Measurements from ENCODE around the gene FHOD3.

FHOD3 gene

DNA sequence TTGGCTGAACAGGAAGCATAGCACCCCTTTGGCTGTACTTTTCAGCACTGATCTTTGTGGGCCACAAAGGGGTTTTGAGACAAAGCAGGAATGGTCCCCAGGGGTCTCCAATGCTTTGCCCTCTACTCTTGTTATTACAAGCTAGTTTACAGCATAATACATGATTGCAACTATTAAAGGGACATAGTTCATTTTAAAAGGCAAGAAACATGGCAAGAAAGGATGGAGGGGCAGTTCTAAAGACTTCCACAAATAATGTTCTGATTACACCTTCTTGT is 196.6 kb downstream of the FHOD3 start:
- H3K27ac Mint-ChIP-seq: peak overlapping the region; percentile 93
- no peak for DNase-seq
- no peaks in the 10 kb centered on the region for H3K9me3 Mint-ChIP-seq
- peaks cover 4% of the 10 kb centered on the region for H3K27me3 Mint-ChIP-seq (ENCODE audit: low read depth, poor library complexity)
- peaks cover 74% of the 10 kb centered on the region for H3K4me1 Mint-ChIP-seq
- H3K4me3 Mint-ChIP-seq: peak overlapping the region; percentile 53
- H3K36me3 Mint-ChIP-seq (ENCODE audit: low read depth): no peaks in the 10 kb centered on the region
- TF ChIP-seq, protein P1, sequence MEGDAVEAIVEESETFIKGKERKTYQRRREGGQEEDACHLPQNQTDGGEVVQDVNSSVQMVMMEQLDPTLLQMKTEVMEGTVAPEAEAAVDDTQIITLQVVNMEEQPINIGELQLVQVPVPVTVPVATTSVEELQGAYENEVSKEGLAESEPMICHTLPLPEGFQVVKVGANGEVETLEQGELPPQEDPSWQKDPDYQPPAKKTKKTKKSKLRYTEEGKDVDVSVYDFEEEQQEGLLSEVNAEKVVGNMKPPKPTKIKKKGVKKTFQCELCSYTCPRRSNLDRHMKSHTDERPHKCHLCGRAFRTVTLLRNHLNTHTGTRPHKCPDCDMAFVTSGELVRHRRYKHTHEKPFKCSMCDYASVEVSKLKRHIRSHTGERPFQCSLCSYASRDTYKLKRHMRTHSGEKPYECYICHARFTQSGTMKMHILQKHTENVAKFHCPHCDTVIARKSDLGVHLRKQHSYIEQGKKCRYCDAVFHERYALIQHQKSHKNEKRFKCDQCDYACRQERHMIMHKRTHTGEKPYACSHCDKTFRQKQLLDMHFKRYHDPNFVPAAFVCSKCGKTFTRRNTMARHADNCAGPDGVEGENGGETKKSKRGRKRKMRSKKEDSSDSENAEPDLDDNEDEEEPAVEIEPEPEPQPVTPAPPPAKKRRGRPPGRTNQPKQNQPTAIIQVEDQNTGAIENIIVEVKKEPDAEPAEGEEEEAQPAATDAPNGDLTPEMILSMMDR (IDR thresholded peaks at IDR 0.05): no peak

DNA sequence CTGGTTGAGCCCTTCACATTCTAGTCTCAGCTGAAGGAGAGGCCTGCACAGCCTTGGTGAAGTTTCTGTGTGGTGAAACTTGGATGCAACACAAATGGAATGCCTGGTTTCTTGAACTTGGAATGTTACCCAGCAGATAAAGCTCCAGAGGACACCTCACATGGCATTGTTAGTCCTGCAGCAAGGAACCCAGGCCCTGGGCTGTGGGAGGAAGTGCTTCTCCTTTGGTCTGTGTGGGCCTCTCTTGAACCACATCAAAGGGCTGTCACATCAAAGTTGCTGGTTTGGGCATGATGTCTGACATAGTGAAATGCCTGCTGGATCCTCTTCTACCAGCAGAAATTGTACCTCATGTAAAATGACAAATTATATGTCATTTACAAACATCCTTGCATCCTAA is 198.5 kb downstream of the FHOD3 start:
- TF ChIP-seq, protein P1 (IDR thresholded peaks at IDR 0.05): no peak
- Mint-ChIP-seq H3K27me3 (ENCODE audit: low read depth, poor library complexity) (peaks cover 4% of the 10 kb centered on the region), H3K4me3 (no peak overlapping the region), H3K4me1 (peaks cover 62% of the 10 kb centered on the region), H3K9me3 (no peaks in the 10 kb centered on the region), H3K36me3 (ENCODE audit: low read depth) (no peaks in the 10 kb centered on the region), H3K27ac (no peak overlapping the region)
- DNase-seq: no peak

DNA sequence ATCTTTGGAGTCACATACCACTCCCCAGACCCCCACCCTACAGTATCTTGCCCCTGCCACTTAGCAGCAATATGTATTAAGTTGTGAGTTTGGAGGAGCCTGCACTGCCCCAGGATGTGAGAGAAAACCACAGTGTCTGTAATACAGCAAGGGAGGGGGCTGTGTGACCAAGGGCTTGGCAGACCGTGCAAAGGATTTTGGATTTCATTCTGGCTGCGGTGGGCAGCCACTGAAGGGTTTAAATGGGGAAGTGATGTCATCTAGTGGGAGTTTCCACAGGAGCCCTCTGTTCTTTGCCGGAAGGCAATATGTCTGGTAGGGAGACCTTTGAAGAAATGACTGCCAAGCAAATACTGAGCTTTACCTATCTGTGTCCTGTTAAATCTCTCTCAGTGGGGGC is 202.4 kb downstream of the FHOD3 start:
- Mint-ChIP-seq H3K4me1 (peaks cover 24% of the 10 kb centered on the region), H3K27me3 (ENCODE audit: low read depth, poor library complexity) (no peaks in the 10 kb centered on the region), H3K4me3 (no peak overlapping the region), H3K27ac (peak overlapping the region; percentile 28), H3K9me3 (peaks cover 3% of the 10 kb centered on the region), H3K36me3 (ENCODE audit: low read depth) (peaks cover 25% of the 10 kb centered on the region)
- no peak for DNase-seq
- TF ChIP-seq, protein P1 (IDR thresholded peaks at IDR 0.05): no peak

DNA sequence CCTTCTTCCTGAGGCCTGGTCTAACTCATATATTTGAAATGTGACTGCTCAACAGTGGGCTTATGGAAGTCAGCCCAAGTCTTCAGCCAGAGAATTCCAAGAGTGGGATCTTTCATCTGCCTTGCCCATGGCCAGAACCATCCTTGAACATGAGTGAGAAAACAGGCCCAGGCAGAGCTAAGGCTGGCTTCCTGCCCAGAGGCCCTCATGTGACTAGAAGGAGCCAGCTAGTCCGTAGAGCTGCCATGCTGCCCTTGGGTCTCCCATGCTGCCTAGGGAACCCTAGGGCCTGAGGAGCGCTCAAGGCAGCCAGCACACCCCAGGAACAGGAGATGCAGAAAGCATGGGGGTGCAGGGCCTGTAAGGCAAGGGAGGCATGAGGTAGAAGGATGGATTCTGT is 203.6 kb downstream of the FHOD3 start:
- no peak for DNase-seq
- no peak overlapping the region for H3K27ac Mint-ChIP-seq

DNA sequence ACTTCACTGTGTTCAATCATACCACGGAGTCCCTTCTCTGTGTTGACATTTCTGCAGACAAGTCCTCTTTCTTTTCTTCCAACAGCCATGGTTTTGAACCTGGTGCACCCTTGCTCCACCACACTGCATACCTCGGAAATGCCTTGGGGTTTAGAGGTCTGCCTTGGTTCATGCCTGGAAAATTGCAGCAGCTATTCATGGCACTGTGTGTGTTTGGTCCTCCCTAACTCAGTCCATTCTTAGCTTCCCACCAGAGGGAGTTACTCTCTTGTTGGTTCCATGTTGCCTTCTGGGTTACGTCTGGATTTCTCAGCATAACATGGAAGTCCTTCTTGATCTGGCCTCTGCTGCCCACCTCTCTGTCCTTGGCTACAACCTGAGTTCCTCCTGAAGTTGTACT is 206.0 kb downstream of the FHOD3 start:
- Mint-ChIP-seq H3K4me3 (no peak overlapping the region), H3K36me3 (ENCODE audit: low read depth) (peaks cover 40% of the 10 kb centered on the region), H3K27ac (peak overlapping the region; percentile 37), H3K27me3 (ENCODE audit: low read depth, poor library complexity) (no peaks in the 10 kb centered on the region), H3K4me1 (peaks cover 4% of the 10 kb centered on the region), H3K9me3 (peaks cover 3% of the 10 kb centered on the region)
- no peak for DNase-seq
- TF ChIP-seq, protein P1 (IDR thresholded peaks at IDR 0.05): no peak

More for the DNA sequence above, 203.6 kb downstream of the FHOD3 start:
- TF ChIP-seq, protein P1 (IDR thresholded peaks at IDR 0.05): no peak
- peaks cover 37% of the 10 kb centered on the region for H3K36me3 Mint-ChIP-seq (ENCODE audit: low read depth)
- peaks cover 12% of the 10 kb centered on the region for H3K4me1 Mint-ChIP-seq
- no peak overlapping the region for H3K4me3 Mint-ChIP-seq
- no peaks in the 10 kb centered on the region for H3K27me3 Mint-ChIP-seq (ENCODE audit: low read depth, poor library complexity)
- H3K9me3 Mint-ChIP-seq: peaks cover 3% of the 10 kb centered on the region

DNA sequence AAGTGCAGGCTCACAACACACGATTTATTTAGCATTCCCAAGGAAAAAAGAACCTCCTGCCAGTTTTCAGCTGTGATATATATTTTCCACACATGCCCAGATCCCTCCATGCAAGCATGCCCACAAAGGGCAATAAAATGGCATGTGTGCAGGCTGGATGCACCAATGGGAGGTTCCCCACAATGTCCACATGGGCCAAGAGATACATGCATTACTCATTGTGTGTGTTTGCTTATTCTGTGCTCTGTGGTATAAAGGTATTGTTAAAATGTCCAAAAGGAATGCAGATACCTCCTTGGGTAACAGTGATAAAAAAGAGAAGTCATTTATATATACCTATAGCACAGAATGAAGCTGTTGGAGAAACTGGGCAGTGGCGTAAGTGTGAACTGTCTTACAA is 207.4 kb downstream of the FHOD3 start:
- H3K36me3 Mint-ChIP-seq (ENCODE audit: low read depth): peaks cover 46% of the 10 kb centered on the region
- DNase-seq: no peak
- H3K27me3 Mint-ChIP-seq (ENCODE audit: low read depth, poor library complexity): no peaks in the 10 kb centered on the region
- H3K4me3 Mint-ChIP-seq: no peak overlapping the region
- peaks cover 8% of the 10 kb centered on the region for H3K4me1 Mint-ChIP-seq
- H3K9me3 Mint-ChIP-seq: peaks cover 3% of the 10 kb centered on the region
- H3K27ac Mint-ChIP-seq: no peak overlapping the region
- TF ChIP-seq, protein P1 (IDR thresholded peaks at IDR 0.05): no peak

All from nephron progenitor cell (in vitro differentiated cells).